Subcutaneous abdominal adipose tissue (tissue), 5 donors: ENCODE measurements around the gene RSAD2.

Source experiments
- H3K27ac ChIP-seq: one replicate; pipeline ENCODE4 v1.7.0; 2013; ENCODE audit warnings: low read depth, mild to moderate bottlenecking, inconsistent platforms, low read length, moderate library complexity
- H3K27me3 ChIP-seq, 5 donors: one replicate each; pipeline ENCODE4 v1.7.0; 2013; ENCODE audit warnings: low read length in 5 of 5, inconsistent platforms in 1 of 5; ENCODE audit not compliant: control insufficient read depth in 5 of 5, insufficient read depth in 4 of 5
- H3K36me3 ChIP-seq, 5 donors: one replicate each; pipeline ENCODE4 v1.7.0; 2013; ENCODE audit warnings: low read length in 5 of 5; ENCODE audit not compliant: control insufficient read depth in 5 of 5, insufficient read depth in 5 of 5
- H3K4me1 ChIP-seq, 5 donors: one replicate each; pipeline ENCODE4 v1.7.0; 2013; ENCODE audit warnings: low read length in 5 of 5, mild to moderate bottlenecking in 3 of 5, moderate library complexity in 1 of 5; ENCODE audit not compliant: control insufficient read depth in 5 of 5, insufficient read depth in 5 of 5
- H3K4me3 ChIP-seq, 5 donors: one replicate each; pipeline ENCODE4 v1.7.0; 2013; ENCODE audit warnings: low read length in 5 of 5, low read depth in 1 of 5
- H3K9ac ChIP-seq, 5 donors: one replicate each; pipeline ENCODE4 v1.7.0; 2013; ENCODE audit warnings: low read length in 5 of 5, mild to moderate bottlenecking in 4 of 5, moderate library complexity in 3 of 5
- H3K9me3 ChIP-seq, 5 donors: one replicate each; pipeline ENCODE4 v1.7.0; 2013; ENCODE audit warnings: low read length in 5 of 5; ENCODE audit not compliant: control insufficient read depth in 5 of 5
- donor health status: healthy.
- donor health status: healthy.
- donor health status: healthy.
- donor health status: healthy.
- donor health status: healthy.

The RSAD2 gene

GRCh38 chr2:6914828-6915227 is 37.3 kb downstream of the RSAD2 start:
- Histone ChIP-seq H3K36me3 (no peaks in the 10 kb centered on the region), H3K27me3 (no peaks in the 10 kb centered on the region), H3K4me3 (no peak overlapping the region), H3K9me3 (peaks cover 0 to 4% (median 0%) of the 10 kb centered on the region in 5 donors), H3K4me1 (peaks cover 0 to 23% (median 20%) of the 10 kb centered on the region in 5 donors), H3K27ac (no peak overlapping the region), H3K9ac (no peak overlapping the region)

GRCh38 chr2:6915399-6915798 is 37.8 kb downstream of the RSAD2 start:
- Histone ChIP-seq H3K4me3 (no peak overlapping the region), H3K9me3 (peaks cover 0 to 4% (median 0%) of the 10 kb centered on the region in 5 donors), H3K9ac (no peak overlapping the region), H3K36me3 (no peaks in the 10 kb centered on the region), H3K27me3 (no peaks in the 10 kb centered on the region), H3K4me1 (peaks cover 0 to 29% (median 23%) of the 10 kb centered on the region in 5 donors), H3K27ac (no peak overlapping the region)

- Histone ChIP-seq H3K36me3 (no peaks in the 10 kb centered on the region), H3K9me3 (peaks cover 0 to 4% (median 0%) of the 10 kb centered on the region in 5 donors), H3K27me3 (no peaks in the 10 kb centered on the region), H3K4me3 (no peak overlapping the region), H3K27ac (no peak overlapping the region), H3K9ac (no peak overlapping the region), H3K4me1 (peaks cover 0 to 29% (median 26%) of the 10 kb centered on the region in 5 donors)
Measured at GRCh38 chr2:6916224-6916623, 38.6 kb downstream of the RSAD2 start.

GRCh38 chr2:6916736-6917070 is 39.1 kb downstream of the RSAD2 start:
- peaks cover 0 to 31% (median 26%) of the 10 kb centered on the region in 5 donors for H3K4me1 ChIP-seq
- no peak overlapping the region for H3K27ac ChIP-seq
- H3K27me3 ChIP-seq: no peaks in the 10 kb centered on the region
- no peaks in the 10 kb centered on the region for H3K36me3 ChIP-seq
- peaks cover 0 to 4% (median 0%) of the 10 kb centered on the region in 5 donors for H3K9me3 ChIP-seq
- H3K4me3 ChIP-seq: peak overlapping the region in 3 of 5 donors; percentile 33 to 52 (median 40)
- H3K9ac ChIP-seq: peak overlapping the region in 1 of 5 donors; percentile 31

GRCh38 chr2:6917071-6917760 is 39.6 kb downstream of the RSAD2 start, which contains the start of gene RNF144A:
Gene RNF144A (plus strand): TSS chr2:6917412. CDS start chr2:6996927, 79,515 bp downstream.
- Histone ChIP-seq H3K36me3 (no peaks in the 10 kb centered on the region), H3K27ac (no peak within 1 kb of the TSS), H3K27me3 (no peaks in the 10 kb centered on the region), H3K4me3 (peak within 1 kb of the TSS; percentile 53 to 74 (median 68)), H3K9me3 (peaks cover 0 to 4% (median 0%) of the 10 kb centered on the region in 5 donors), H3K4me1 (peaks cover 0 to 36% (median 26%) of the 10 kb centered on the region in 5 donors), H3K9ac (peak within 1 kb of the TSS in 4 of 5 donors; percentile 30 to 68 (median 56))

- Histone ChIP-seq H3K9me3 (peaks cover 0 to 4% (median 0%) of the 10 kb centered on the region in 5 donors), H3K4me1 (peaks cover 0 to 37% (median 26%) of the 10 kb centered on the region in 5 donors), H3K36me3 (no peaks in the 10 kb centered on the region), H3K27me3 (no peaks in the 10 kb centered on the region), H3K4me3 (peak overlapping the region; percentile 53 to 74 (median 68)), H3K27ac (no peak overlapping the region), H3K9ac (peak overlapping the region in 4 of 5 donors; percentile 30 to 68 (median 56))
Measured at GRCh38 chr2:6917761-6918421, 40.3 kb downstream of the RSAD2 start.

- Histone ChIP-seq H3K36me3 (no peaks in the 10 kb centered on the region), H3K27ac (no peak overlapping the region), H3K4me3 (no peak overlapping the region), H3K4me1 (peaks cover 1 to 50% (median 32%) of the 10 kb centered on the region in 5 donors), H3K27me3 (no peaks in the 10 kb centered on the region), H3K9me3 (peaks cover 0 to 4% (median 0%) of the 10 kb centered on the region in 5 donors), H3K9ac (no peak overlapping the region)
Measured at GRCh38 chr2:6919901-6920742, 42.5 kb downstream of the RSAD2 start.

- H3K4me1 ChIP-seq: peaks cover 1 to 56% (median 35%) of the 10 kb centered on the region in 5 donors
- no peak overlapping the region for H3K27ac ChIP-seq
- no peak overlapping the region for H3K9ac ChIP-seq
- H3K36me3 ChIP-seq: no peaks in the 10 kb centered on the region
- H3K9me3 ChIP-seq: peaks cover 0 to 4% (median 0%) of the 10 kb centered on the region in 5 donors
- H3K4me3 ChIP-seq: no peak overlapping the region
- no peaks in the 10 kb centered on the region for H3K27me3 ChIP-seq
Measured at GRCh38 chr2:6920743-6921064, 43.1 kb downstream of the RSAD2 start.

- H3K9ac ChIP-seq: no peak overlapping the region
- H3K27me3 ChIP-seq: no peaks in the 10 kb centered on the region
- H3K27ac ChIP-seq: no peak overlapping the region
- peaks cover 0 to 4% (median 0%) of the 10 kb centered on the region in 5 donors for H3K9me3 ChIP-seq
- H3K4me3 ChIP-seq: no peak overlapping the region
- H3K36me3 ChIP-seq: no peaks in the 10 kb centered on the region
- peaks cover 1 to 59% (median 35%) of the 10 kb centered on the region in 5 donors for H3K4me1 ChIP-seq
Measured at GRCh38 chr2:6921321-6921922, 43.8 kb downstream of the RSAD2 start.
